ENCODE measurements around the gene JPH3.

DNA sequence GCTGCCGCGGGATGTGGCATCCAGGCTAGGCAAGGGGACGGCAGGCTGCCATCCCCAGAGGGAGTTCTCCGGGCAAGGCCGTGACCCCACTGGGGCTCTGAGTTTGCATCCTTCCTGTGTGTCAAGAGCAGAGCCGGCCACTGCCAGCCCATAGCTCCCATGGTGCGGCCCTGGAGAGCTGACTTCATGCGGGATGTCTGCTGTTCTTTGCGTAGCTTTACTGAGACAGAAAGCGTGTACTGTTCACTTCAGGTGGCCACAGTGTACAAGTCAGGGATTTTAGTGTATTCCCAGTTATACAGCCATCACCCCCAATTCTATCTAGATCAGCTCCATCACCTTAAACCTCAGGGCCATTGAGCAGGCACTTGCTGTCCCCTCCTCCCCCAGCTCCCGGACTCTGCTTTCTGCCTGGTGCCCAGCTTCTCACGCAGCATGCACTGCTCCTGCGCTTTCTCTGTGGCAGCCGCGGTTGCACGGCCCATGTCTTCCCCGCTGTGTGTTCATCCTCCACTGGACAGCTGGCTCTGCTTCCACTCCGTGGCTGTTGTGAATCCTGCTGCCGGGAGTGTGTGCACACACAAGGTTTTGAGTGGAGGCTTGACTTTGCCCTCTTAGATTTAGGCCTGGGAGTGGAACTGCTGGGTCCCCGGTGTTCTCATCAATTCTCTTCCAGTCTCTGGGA, 92.3 kb downstream of the JPH3 start:
- TF ChIP-seq NFRKB (IDR thresholded peaks at IDR 0.05): no peak
- TF ChIP-seq ARNT (IDR thresholded peaks at IDR 0.05): no peak
- no peak for TF ChIP-seq SP1 (IDR thresholded peaks at IDR 0.05)
- TF ChIP-seq FOXK2 (IDR thresholded peaks at IDR 0.05): no peak
- TF ChIP-seq HDGF (IDR thresholded peaks at IDR 0.05; ENCODE audit: borderline replicate concordance): no peak
- no peak for TF ChIP-seq LEF1 (IDR thresholded peaks at IDR 0.05; ENCODE audit: borderline replicate concordance)
- TF ChIP-seq ELF4 (IDR thresholded peaks at IDR 0.05): no peak
- TF ChIP-seq, protein P1, sequence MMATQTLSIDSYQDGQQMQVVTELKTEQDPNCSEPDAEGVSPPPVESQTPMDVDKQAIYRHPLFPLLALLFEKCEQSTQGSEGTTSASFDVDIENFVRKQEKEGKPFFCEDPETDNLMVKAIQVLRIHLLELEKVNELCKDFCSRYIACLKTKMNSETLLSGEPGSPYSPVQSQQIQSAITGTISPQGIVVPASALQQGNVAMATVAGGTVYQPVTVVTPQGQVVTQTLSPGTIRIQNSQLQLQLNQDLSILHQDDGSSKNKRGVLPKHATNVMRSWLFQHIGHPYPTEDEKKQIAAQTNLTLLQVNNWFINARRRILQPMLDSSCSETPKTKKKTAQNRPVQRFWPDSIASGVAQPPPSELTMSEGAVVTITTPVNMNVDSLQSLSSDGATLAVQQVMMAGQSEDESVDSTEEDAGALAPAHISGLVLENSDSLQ (IDR thresholded peaks at IDR 0.05): no peak
- TF ChIP-seq BHLHE40 (IDR thresholded peaks at IDR 0.05; ENCODE audit: borderline replicate concordance): no peak
- TF ChIP-seq FOXA1 (IDR thresholded peaks at IDR 0.05): no peak
- TF ChIP-seq ZNF384 (IDR thresholded peaks at IDR 0.05): no peak
- TF ChIP-seq L3MBTL2 (conservative IDR thresholded peaks at IDR 0.05): no peak
- no peak for TF ChIP-seq FOXM1 (IDR thresholded peaks at IDR 0.05; ENCODE audit: borderline replicate concordance)
- TF ChIP-seq SUZ12 (IDR thresholded peaks at IDR 0.05): no peak

Measured in HEK293T (cell line).